ENCODE measurements around the gene ADIPOR1. TPM values are rescaled to one million over a fixed set of nuclear protein-coding genes. Genes with fewer than 3 reads are reported as not detected.

ADIPOR1 gene
- total and polyA plus RNA-seq, 2 of the 4 experiments (the other 2 are of a cell fraction), result 82.7 to 92.5 TPM

DNA sequence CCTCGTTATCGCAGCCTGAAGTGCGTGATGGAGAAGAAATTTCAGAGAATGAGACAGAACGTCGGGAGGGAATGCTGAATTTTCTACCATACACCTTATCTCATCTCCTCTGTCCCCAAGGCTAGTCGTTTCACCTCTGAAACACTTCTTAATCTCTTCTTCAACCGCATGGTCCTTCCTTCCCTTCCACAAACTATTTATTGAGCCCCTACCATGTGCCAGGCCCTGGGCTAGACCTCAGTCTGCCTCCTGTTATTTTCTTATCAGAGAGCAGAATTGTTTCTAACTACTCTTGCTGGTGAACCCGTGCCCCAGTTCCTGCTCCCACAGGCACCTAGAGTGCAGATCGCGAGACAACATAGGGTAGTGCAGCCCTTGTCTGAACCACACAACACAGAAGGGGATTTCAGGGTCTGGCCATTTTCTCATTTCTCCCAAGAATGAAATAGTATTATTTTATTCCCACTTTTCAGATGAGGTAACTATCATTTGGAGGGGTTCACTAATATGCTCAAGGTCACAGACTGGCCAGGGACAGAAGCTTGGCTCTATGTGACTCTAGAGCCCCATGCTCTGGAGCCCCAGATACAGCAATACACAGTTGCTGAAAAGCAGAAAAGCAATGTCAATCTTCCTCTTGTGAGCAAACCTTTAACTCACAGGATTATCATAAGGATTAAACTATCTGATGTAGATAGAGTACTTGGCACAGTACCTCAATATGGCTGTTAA, 598 bp upstream of the ADIPOR1 start:
- ChIA-PET CTCF (no interaction called here), POLR2A (ENCODE audit: unreplicated experiment) (no interaction called here)
- H2BK20ac ChIP-seq (ENCODE audit: low read depth, low read length), result no peak overlapping the region
- no peaks in the 10 kb centered on the region for H3K9me3 ChIP-seq (ENCODE audit: control insufficient read depth, insufficient read depth, low read length)
- intact Hi-C loops (cut with micrococcal nuclease), result no loop called here
- peak overlapping the region; percentile 90 for H4K5ac ChIP-seq (ENCODE audit: low read depth, low read length)
- no peak overlapping the region; the same call in 1 of the 2 replicates for H3K18ac ChIP-seq (ENCODE audit: low read depth, low read length)
- TF ChIP-seq ELK1 (IDR thresholded peaks at IDR 0.05; ENCODE audit: borderline replicate concordance, low read depth, low read length) (no peak), RAD21 (IDR thresholded peaks at IDR 0.05; ENCODE audit: low read length) (no peak), USF2 (IDR thresholded peaks at IDR 0.05; ENCODE audit: low read depth, low read length) (no peak), BHLHE40 (IDR thresholded peaks at IDR 0.05; ENCODE audit: low read depth, low read length) (no peak), MAFK (IDR thresholded peaks at IDR 0.05; ENCODE audit: low read depth, low read length) (no peak), RCOR1 (IDR thresholded peaks at IDR 0.05; ENCODE audit: insufficient replicate concordance, low read length) (no peak), SMC3 (IDR thresholded peaks at IDR 0.05; ENCODE audit: low read depth, low read length) (no peak)
- TF ChIP-seq, protein P1, sequence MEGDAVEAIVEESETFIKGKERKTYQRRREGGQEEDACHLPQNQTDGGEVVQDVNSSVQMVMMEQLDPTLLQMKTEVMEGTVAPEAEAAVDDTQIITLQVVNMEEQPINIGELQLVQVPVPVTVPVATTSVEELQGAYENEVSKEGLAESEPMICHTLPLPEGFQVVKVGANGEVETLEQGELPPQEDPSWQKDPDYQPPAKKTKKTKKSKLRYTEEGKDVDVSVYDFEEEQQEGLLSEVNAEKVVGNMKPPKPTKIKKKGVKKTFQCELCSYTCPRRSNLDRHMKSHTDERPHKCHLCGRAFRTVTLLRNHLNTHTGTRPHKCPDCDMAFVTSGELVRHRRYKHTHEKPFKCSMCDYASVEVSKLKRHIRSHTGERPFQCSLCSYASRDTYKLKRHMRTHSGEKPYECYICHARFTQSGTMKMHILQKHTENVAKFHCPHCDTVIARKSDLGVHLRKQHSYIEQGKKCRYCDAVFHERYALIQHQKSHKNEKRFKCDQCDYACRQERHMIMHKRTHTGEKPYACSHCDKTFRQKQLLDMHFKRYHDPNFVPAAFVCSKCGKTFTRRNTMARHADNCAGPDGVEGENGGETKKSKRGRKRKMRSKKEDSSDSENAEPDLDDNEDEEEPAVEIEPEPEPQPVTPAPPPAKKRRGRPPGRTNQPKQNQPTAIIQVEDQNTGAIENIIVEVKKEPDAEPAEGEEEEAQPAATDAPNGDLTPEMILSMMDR (conservative IDR thresholded peaks at IDR 0.05; ENCODE audit: low read depth, low read length), result no peak
- peak overlapping the region; percentile 95 for H2AFZ ChIP-seq (replicated peaks; ENCODE audit: low read length, poor library complexity)
- H2AK9ac ChIP-seq (replicated peaks; ENCODE audit: low read depth, low read length, poor library complexity), result peak overlapping the region; percentile 47
- peak overlapping the region; percentile 94 for H3K4me3 ChIP-seq (ENCODE audit: insufficient read depth, low read depth, low read length)
- H3K9me1 ChIP-seq (ENCODE audit: insufficient read depth, low read length), result peaks cover 10% of the 10 kb centered on the region
- WGBS, 2 experiments (ENCODE audit: extremely low coverage in 2 of 2, insufficient read length in 1 of 2), result no CpG with 5 or more reads among the region's 10 CpGs
- H3K27me3 ChIP-seq (ENCODE audit: control insufficient read depth, insufficient read depth, low read length), result no peaks in the 10 kb centered on the region
- peak overlapping the region; percentile 100 for H3K4me2 ChIP-seq (ENCODE audit: low read depth, low read length)
- H3K4ac ChIP-seq (ENCODE audit: low read depth, low read length), result peak overlapping the region; percentile 82; the same call in 1 of the 2 replicates
- H4K8ac ChIP-seq (ENCODE audit: low read depth in 2 of 2, low read length in 2 of 2), result peak overlapping the region; percentile 68 to 92; a peak in 3 of 4 replicates
- ATAC-seq (ENCODE audit: low read depth), result no peak
- peak overlapping the region; percentile 74 for H3K23ac ChIP-seq (ENCODE audit: low read depth, low read length)
- H4K91ac ChIP-seq (ENCODE audit: insufficient read depth, low read depth, low read length), result peak overlapping the region; percentile 63; the same call in 1 of the 2 replicates
- H3K27ac ChIP-seq (ENCODE audit: insufficient read depth, low read length), result peak overlapping the region; percentile 61
- H3K14ac ChIP-seq (replicated peaks; ENCODE audit: low read depth, low read length), result peak overlapping the region; percentile 68
- peak overlapping the region; percentile 76 for H3K9ac ChIP-seq (ENCODE audit: low read depth, low read length)
- peaks cover 8% of the 10 kb centered on the region for H3K36me3 ChIP-seq (ENCODE audit: control insufficient read depth, insufficient read depth, low read length)
- peaks cover 17% of the 10 kb centered on the region; the same call in 1 of the 2 replicates for H4K20me1 ChIP-seq (ENCODE audit: insufficient read depth, low read length)
- no TSS peak for BruUV-seq (replicated peaks)
- H3K79me1 ChIP-seq (ENCODE audit: low read depth in 1 of 2, low read length in 2 of 2), result peaks cover 13 to 45% of the 10 kb centered on the region in 2 experiments
- H2BK120ac ChIP-seq (ENCODE audit: low read depth, low read length), result peak overlapping the region; percentile 13; the same call in 1 of the 2 replicates
- no peak for DNase-seq
- dilution Hi-C loops (cut with HindIII; ENCODE audit: low sequenced_read_pairs, unreplicated experiment), result no loop called here
- H2BK5ac ChIP-seq (ENCODE audit: low read depth, low read length, poor library complexity, severe bottlenecking), result peak overlapping the region; percentile 64
- peaks cover 9% of the 10 kb centered on the region for H3K4me1 ChIP-seq (ENCODE audit: control insufficient read depth, insufficient read depth, low read length)
- in situ Hi-C loops (cut with MboI; ENCODE audit: low sequenced_read_pairs), result no loop called here
- H3K56ac ChIP-seq (ENCODE audit: extremely low read depth, insufficient read depth, low read length), result no peak overlapping the region
- peak overlapping the region; percentile 29; the same call in 2 of the 3 replicates for H2BK15ac ChIP-seq (ENCODE audit: low read depth, low read length)
- H2AK5ac ChIP-seq (ENCODE audit: low read depth, low read length), result peak overlapping the region; percentile 80; the same call in 1 of the 2 replicates

Measured in IMR-90 (cell line).